Panc1 (cell line): ENCODE measurements around the gene MMP17. TPM values are rescaled to one million over a fixed set of nuclear protein-coding genes. Genes with fewer than 3 reads are reported as not detected.

Experiments used
- ATAC-seq: fragments of 200-7000 bp; cut with Tn5 transposase; 2 replicates; pipeline ENCODE4 v1.9.1; 2020; ENCODE audit warnings: mild to moderate bottlenecking, moderate library complexity
- BruUV-seq: library from RNA; stranded (reverse); fragments of 400-500 nt; replicated peaks from 2 replicates; lab custom pipeline; 2021; lab: Mats Ljungman, UMichigan
- CTCF ChIA-PET: fragments of 300-600 bp; sonication (Branson Sonifier 250); formaldehyde crosslinking; loops from one replicate; lab custom pipeline; 2022; ENCODE audit warnings: antibody characterized with exemption; lab: Charles Lee
- POLR2A ChIA-PET: fragments of 300-600 bp; sonication (Branson Sonifier 250); formaldehyde crosslinking; loops from one replicate; lab custom pipeline; 2022; ENCODE audit warnings: antibody characterized with exemption; lab: Charles Lee
- DNase-seq: peaks from one replicate; pipeline ENCODE4 v3.0.0-alpha.2; 2010; ENCODE audit warnings: low read depth, low spot score
- H3K27ac ChIP-seq: 2 replicates; pipeline ENCODE4 v1.5.1; 2011; ENCODE audit warnings: mild to moderate bottlenecking, low read length, inconsistent platforms
- H3K27me3 ChIP-seq: fragments of 200-500 bp; sonication (Bioruptor generic); 2 replicates; pipeline ENCODE4 v1.6.0; 2014; ENCODE audit warnings: low read length, inconsistent platforms; ENCODE audit not compliant: control insufficient read depth, insufficient read depth
- H3K36me3 ChIP-seq: fragments of 200-500 bp; sonication (Bioruptor generic); 2 replicates; pipeline ENCODE4 v1.5.1; 2014; ENCODE audit warnings: inconsistent platforms, mild to moderate bottlenecking, low read length, moderate library complexity; ENCODE audit not compliant: control insufficient read depth, insufficient read depth
- H3K4me1 ChIP-seq: 2 replicates; pipeline ENCODE4 v1.5.1; 2011; ENCODE audit warnings: inconsistent platforms, mild to moderate bottlenecking, low read length, moderate library complexity; ENCODE audit not compliant: control insufficient read depth, insufficient read depth
- H3K4me3 ChIP-seq, 2 experiments: 2 replicates each; pipeline ENCODE4 v1.5.1; 2011 to 2012; ENCODE audit warnings: low read depth in 2 of 2, low read length in 2 of 2, mild to moderate bottlenecking in 2 of 2, inconsistent platforms in 1 of 2, moderate library complexity in 1 of 2
- H3K9me3 ChIP-seq: fragments of 200-500 bp; sonication (Bioruptor generic); 2 replicates; pipeline ENCODE4 v1.5.1; 2014; ENCODE audit warnings: low read depth, mild to moderate bottlenecking, inconsistent platforms, low read length, moderate library complexity; ENCODE audit not compliant: control insufficient read depth, insufficient read depth
- CTCF ChIP-seq: fragments of 450-650 bp; IDR thresholded peaks from 2 replicates; pipeline ENCODE4 v1.5.1; 2017; ENCODE audit warnings: mild to moderate bottlenecking
- POLR2AphosphoS5 ChIP-seq: IDR thresholded peaks from 2 replicates; pipeline ENCODE4 v1.6.1; 2012; ENCODE audit warnings: mild to moderate bottlenecking, low read depth, low read length, moderate library complexity
- SIN3A ChIP-seq: IDR thresholded peaks from 2 replicates; pipeline ENCODE4 v1.6.1; 2012; ENCODE audit warnings: low read depth, mild to moderate bottlenecking, low read length, moderate library complexity, borderline replicate concordance; ENCODE audit not compliant: insufficient read depth
- TCF7L2 ChIP-seq: IDR thresholded peaks from 2 replicates; pipeline ENCODE4 v1.6.1; 2011; ENCODE audit warnings: mild to moderate bottlenecking, low read depth, low read length, inconsistent platforms
- in situ Hi-C: cut with HindIII; loops from 2 replicates; pipeline ENCODE4 v1.10.0; 2016; ENCODE audit warnings: low sequenced_read_pairs, low pct_unique_long_range_greater_than_20kb
- intact Hi-C: fragments of 100-400 bp; cut with micrococcal nuclease; formaldehyde crosslinking; loops from one replicate; pipeline ENCODE4 v1.10.0; 2022; ENCODE audit not compliant: unreplicated experiment
- total RNA-seq: library from RNA; stranded (reverse); gene quantifications from one replicate; pipeline ENCODE4 v1.2.1, GENCODE V29; 2021; ENCODE audit not compliant: unreplicated experiment
- TF ChIP-seq, protein P1 (sequence below), 2 experiments: IDR thresholded peaks; 2 replicates each; pipeline ENCODE4 v1.6.1; 2011 to 2012; ENCODE audit warnings: low read depth in 2 of 2, control low read depth in 1 of 2, low read length in 1 of 2, mild to moderate bottlenecking in 1 of 2, moderate library complexity in 1 of 2; ENCODE audit not compliant: insufficient read depth in 1 of 2

The MMP17 gene
- total RNA-seq, 1 experiment from 2014 or later, result 30.0 TPM

GRCh38 chr12:131805421-131805820 lies 22.8 kb upstream of the MMP17 start:
- Histone ChIP-seq H3K9me3 (no peaks in the 10 kb centered on the region), H3K27me3 (no peaks in the 10 kb centered on the region), H3K4me3 (no peak overlapping the region), H3K36me3 (no peaks in the 10 kb centered on the region), H3K27ac (no peak overlapping the region), H3K4me1 (no peaks in the 10 kb centered on the region)
- in situ Hi-C loops, result no loop called here
- BruUV-seq, result no TSS peak
- intact Hi-C loops, result no loop called here
- DNase-seq (no peak), ATAC-seq (no peak)
- ChIA-PET CTCF (no interaction called here), POLR2A (no interaction called here)
- no peak for TF ChIP-seq CTCF
- TF ChIP-seq, protein P1, sequence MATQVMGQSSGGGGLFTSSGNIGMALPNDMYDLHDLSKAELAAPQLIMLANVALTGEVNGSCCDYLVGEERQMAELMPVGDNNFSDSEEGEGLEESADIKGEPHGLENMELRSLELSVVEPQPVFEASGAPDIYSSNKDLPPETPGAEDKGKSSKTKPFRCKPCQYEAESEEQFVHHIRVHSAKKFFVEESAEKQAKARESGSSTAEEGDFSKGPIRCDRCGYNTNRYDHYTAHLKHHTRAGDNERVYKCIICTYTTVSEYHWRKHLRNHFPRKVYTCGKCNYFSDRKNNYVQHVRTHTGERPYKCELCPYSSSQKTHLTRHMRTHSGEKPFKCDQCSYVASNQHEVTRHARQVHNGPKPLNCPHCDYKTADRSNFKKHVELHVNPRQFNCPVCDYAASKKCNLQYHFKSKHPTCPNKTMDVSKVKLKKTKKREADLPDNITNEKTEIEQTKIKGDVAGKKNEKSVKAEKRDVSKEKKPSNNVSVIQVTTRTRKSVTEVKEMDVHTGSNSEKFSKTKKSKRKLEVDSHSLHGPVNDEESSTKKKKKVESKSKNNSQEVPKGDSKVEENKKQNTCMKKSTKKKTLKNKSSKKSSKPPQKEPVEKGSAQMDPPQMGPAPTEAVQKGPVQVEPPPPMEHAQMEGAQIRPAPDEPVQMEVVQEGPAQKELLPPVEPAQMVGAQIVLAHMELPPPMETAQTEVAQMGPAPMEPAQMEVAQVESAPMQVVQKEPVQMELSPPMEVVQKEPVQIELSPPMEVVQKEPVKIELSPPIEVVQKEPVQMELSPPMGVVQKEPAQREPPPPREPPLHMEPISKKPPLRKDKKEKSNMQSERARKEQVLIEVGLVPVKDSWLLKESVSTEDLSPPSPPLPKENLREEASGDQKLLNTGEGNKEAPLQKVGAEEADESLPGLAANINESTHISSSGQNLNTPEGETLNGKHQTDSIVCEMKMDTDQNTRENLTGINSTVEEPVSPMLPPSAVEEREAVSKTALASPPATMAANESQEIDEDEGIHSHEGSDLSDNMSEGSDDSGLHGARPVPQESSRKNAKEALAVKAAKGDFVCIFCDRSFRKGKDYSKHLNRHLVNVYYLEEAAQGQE (IDR thresholded peaks at IDR 0.05; ENCODE audit: insufficient read depth in 1 of 2, low read depth in 2 of 2, low read length in 1 of 2), result no peak
- TF ChIP-seq TCF7L2, result no peak
- no peak for TF ChIP-seq POLR2AphosphoS5
- TF ChIP-seq SIN3A, result no peak

DNA sequence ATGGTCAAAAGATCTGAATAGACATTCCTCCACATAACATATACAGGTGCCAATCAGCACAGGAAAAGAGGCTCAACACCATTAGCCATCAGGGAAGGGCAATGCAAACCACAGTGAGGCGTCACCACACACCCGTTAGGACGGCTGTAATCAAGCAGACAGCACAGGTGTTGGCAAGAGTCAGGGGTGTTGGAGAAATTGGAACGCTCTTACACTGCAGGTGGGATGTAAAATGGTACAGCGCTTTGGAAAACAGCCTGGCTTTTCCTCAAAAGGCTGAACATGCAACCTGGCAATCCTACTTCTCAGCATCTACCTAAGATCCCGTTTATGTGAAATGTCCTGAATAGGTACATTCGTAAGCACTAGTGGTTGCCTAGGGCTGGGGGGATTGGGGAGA lies 21.5 kb upstream of the MMP17 start:
- Histone ChIP-seq H3K9me3 (no peaks in the 10 kb centered on the region), H3K27ac (no peak overlapping the region), H3K27me3 (no peaks in the 10 kb centered on the region), H3K4me1 (no peaks in the 10 kb centered on the region), H3K4me3 (no peak overlapping the region), H3K36me3 (no peaks in the 10 kb centered on the region)
- TF ChIP-seq TCF7L2 (no peak), CTCF (no peak)
- ChIA-PET CTCF (no interaction called here), POLR2A (no interaction called here)
- BruUV-seq, result no TSS peak
- ATAC-seq, result no peak
- DNase-seq, result no peak
- in situ Hi-C loops, result no loop called here
- intact Hi-C loops, result no loop called here
